ENCODE results near the gene CASKIN1.

The CASKIN1 gene

DNA sequence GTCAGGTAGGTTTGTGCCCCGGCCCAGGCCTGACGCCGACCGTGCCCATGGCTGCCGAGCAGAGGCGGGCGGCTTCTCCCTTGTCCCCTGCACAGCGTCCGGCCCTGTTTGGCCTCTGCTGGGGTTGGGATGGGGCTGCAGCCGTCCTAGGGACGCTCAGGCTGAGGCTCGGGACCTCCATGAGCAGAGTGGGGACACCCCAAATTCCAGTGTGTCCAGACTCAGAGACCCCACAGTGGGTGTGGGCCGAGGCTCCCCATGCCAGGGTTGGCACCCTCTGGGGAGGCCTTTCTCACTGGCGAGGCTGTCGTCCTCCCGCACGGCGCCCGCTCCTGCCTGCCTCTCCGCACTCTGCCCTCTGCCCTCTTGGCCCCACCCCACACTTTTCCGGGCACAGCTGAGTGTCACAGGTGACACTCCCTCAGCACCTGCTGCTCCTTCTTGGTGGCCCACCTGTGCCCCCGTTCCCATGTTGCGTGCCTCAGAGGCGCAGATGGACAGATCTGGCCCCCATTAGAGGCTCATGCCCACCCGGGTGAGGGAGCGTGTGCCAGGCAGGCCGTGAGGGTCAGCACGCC is 24.7 kb downstream of the CASKIN1 start:
- H3F3A ChIP-seq (ENCODE audit: insufficient read depth) = no peaks in the 10 kb centered on the region
- H3K27me3 ChIP-seq (ENCODE audit: low read length) = no peaks in the 10 kb centered on the region
- no peak overlapping the region for H2AFZ ChIP-seq (ENCODE audit: low read depth, low read length, severe bottlenecking)
- no peak overlapping the region for H3K4me3 ChIP-seq (ENCODE audit: insufficient read depth, low read length, poor library complexity, severe bottlenecking)
- H3K4me2 ChIP-seq (ENCODE audit: low read depth, low read length, poor library complexity, severe bottlenecking) = no peak overlapping the region
- H4K20me1 ChIP-seq (ENCODE audit: low read depth, low read length) = no peaks in the 10 kb centered on the region
- no peaks in the 10 kb centered on the region for H3K9me2 ChIP-seq (replicated peaks; ENCODE audit: insufficient read depth, low read length)
- no peaks in the 10 kb centered on the region for H3K79me2 ChIP-seq (ENCODE audit: insufficient read depth, low read length)
- H3K9ac ChIP-seq (ENCODE audit: low read length) = no peak overlapping the region
- TF ChIP-seq, protein P1, sequence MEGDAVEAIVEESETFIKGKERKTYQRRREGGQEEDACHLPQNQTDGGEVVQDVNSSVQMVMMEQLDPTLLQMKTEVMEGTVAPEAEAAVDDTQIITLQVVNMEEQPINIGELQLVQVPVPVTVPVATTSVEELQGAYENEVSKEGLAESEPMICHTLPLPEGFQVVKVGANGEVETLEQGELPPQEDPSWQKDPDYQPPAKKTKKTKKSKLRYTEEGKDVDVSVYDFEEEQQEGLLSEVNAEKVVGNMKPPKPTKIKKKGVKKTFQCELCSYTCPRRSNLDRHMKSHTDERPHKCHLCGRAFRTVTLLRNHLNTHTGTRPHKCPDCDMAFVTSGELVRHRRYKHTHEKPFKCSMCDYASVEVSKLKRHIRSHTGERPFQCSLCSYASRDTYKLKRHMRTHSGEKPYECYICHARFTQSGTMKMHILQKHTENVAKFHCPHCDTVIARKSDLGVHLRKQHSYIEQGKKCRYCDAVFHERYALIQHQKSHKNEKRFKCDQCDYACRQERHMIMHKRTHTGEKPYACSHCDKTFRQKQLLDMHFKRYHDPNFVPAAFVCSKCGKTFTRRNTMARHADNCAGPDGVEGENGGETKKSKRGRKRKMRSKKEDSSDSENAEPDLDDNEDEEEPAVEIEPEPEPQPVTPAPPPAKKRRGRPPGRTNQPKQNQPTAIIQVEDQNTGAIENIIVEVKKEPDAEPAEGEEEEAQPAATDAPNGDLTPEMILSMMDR (IDR thresholded peaks at IDR 0.05; ENCODE audit: insufficient read depth, low read length, poor library complexity, severe bottlenecking) = no peak
- no peak for TF ChIP-seq EZH2phosphoT487 (conservative IDR thresholded peaks at IDR 0.05; ENCODE audit: low read length)
- H3K27ac ChIP-seq (ENCODE audit: low read depth, low read length) = no peak overlapping the region
- no peaks in the 10 kb centered on the region for H3K36me3 ChIP-seq (ENCODE audit: low read length)
- no peaks in the 10 kb centered on the region for H3K9me3 ChIP-seq (ENCODE audit: insufficient read depth, low read length)

DNA sequence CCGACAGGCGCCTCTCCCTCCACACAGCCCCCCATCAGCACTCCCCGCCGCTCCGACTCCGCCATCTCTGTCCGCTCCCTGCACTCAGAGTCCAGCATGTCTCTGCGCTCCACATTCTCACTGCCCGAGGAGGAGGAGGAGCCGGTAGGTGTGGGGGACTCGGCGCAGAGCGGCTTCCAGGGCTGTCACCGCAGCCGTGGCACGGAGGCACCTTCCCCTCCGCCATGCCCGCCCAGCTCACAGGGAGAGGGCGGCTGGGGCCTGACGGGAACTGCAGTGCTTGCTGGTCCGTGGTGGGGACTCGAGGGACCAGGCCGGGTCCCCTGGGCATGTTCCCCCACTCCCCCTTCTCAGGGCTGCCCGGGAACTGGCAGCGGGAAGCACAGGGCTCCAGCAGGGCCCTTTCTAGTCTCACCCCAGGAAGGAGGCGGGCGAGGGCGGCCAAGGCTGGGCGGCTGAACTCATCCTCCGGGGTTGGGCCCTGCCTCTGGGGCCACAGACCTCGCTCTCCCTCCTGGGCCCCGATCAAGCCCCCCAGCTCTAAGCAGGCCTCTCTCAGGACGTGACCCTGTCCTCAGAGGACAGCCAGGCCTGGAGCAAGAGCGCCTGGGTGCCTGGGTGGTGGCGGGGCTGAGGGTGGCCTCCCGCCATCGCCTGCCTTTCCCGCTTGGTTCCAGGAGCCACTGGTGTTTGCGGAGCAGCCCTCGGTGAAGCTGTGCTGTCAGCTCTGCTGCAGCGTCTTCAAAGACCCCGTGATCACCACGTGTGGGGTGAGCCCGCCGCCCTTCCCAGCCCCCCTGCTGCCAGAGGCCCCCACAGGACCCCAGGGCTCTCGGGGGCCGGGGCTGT is 25.6 kb downstream of the CASKIN1 start:
- Histone ChIP-seq H3K36me3 (ENCODE audit: low read length) (no peaks in the 10 kb centered on the region), H4K20me1 (ENCODE audit: low read depth, low read length) (no peaks in the 10 kb centered on the region)

GRCh38 chr16:2170080-2170479 is 26.3 kb downstream of the CASKIN1 start:
- Histone ChIP-seq H3K36me3 (ENCODE audit: low read length) (no peaks in the 10 kb centered on the region), H3K27ac (ENCODE audit: low read depth, low read length) (no peak overlapping the region), H3K4me3 (ENCODE audit: insufficient read depth, low read length, poor library complexity, severe bottlenecking) (no peak overlapping the region), H2AFZ (ENCODE audit: low read depth, low read length, severe bottlenecking) (no peak overlapping the region), H3K9ac (ENCODE audit: low read length) (no peak overlapping the region), H4K20me1 (ENCODE audit: low read depth, low read length) (no peaks in the 10 kb centered on the region), H3K4me2 (ENCODE audit: low read depth, low read length, poor library complexity, severe bottlenecking) (no peak overlapping the region), H3K27me3 (ENCODE audit: low read length) (no peaks in the 10 kb centered on the region), H3K79me2 (ENCODE audit: insufficient read depth, low read length) (no peaks in the 10 kb centered on the region), H3F3A (ENCODE audit: insufficient read depth) (no peaks in the 10 kb centered on the region), H3K9me2 (replicated peaks; ENCODE audit: insufficient read depth, low read length) (no peaks in the 10 kb centered on the region), H3K9me3 (ENCODE audit: insufficient read depth, low read length) (no peaks in the 10 kb centered on the region)
- TF ChIP-seq, protein P1 (IDR thresholded peaks at IDR 0.05; ENCODE audit: insufficient read depth, low read length, poor library complexity, severe bottlenecking) = no peak
- no peak for TF ChIP-seq EZH2phosphoT487 (conservative IDR thresholded peaks at IDR 0.05; ENCODE audit: low read length)

More for the DNA sequence above, 25.6 kb downstream of the CASKIN1 start:
- H3K9ac ChIP-seq (ENCODE audit: low read length) = no peak overlapping the region
- no peak overlapping the region for H3K4me3 ChIP-seq (ENCODE audit: insufficient read depth, low read length, poor library complexity, severe bottlenecking)
- no peak overlapping the region for H3K27ac ChIP-seq (ENCODE audit: low read depth, low read length)
- no peaks in the 10 kb centered on the region for H3K79me2 ChIP-seq (ENCODE audit: insufficient read depth, low read length)
- H3K4me2 ChIP-seq (ENCODE audit: low read depth, low read length, poor library complexity, severe bottlenecking) = no peak overlapping the region
- H2AFZ ChIP-seq (ENCODE audit: low read depth, low read length, severe bottlenecking) = no peak overlapping the region
- H3F3A ChIP-seq (ENCODE audit: insufficient read depth) = no peaks in the 10 kb centered on the region
- H3K9me3 ChIP-seq (ENCODE audit: insufficient read depth, low read length) = no peaks in the 10 kb centered on the region
- H3K9me2 ChIP-seq (replicated peaks; ENCODE audit: insufficient read depth, low read length) = no peaks in the 10 kb centered on the region
- no peaks in the 10 kb centered on the region for H3K27me3 ChIP-seq (ENCODE audit: low read length)
- TF ChIP-seq, protein P1 (IDR thresholded peaks at IDR 0.05; ENCODE audit: insufficient read depth, low read length, poor library complexity, severe bottlenecking) = no peak
- no peak for TF ChIP-seq EZH2phosphoT487 (conservative IDR thresholded peaks at IDR 0.05; ENCODE audit: low read length)
